HG02970 (cell line): ENCODE data around the gene PARP15.
"Not testable (repeated sequence)": the region's sequence is repeated elsewhere in the genome, so short reads cannot be mapped to it uniquely, and the experiment has no call there.

ENCODE experiments used
- ATAC-seq: cut with Tn5 transposase; IDR thresholded peaks from one replicate; pipeline ENCODE4 v1.9.1; 2021; ENCODE audit warnings: mild to moderate bottlenecking, moderate library complexity, moderate number of reproducible peaks; ENCODE audit not compliant: unreplicated experiment, low FRiP score

PARP15 gene

DNA sequence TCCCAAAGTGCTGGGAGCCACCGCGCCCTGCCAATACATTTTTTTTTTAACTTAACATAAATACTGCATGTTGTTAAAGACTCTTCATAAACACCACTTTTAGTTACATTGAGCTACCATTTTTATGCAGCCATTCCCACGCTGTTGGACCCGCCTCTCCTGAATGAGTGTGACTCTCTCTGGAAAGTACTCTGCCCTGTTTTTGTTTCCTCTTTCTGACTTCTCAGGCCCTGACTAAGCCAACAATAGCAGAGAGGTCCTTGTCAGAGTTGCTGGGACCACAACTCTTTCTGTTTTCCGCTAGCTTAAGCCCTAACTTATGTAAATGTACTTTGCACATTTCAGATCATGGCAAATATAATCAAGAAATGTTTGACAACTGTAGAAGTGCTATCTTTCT is 35.2 kb downstream of the PARP15 start:
- ATAC-seq, result no peak

DNA sequence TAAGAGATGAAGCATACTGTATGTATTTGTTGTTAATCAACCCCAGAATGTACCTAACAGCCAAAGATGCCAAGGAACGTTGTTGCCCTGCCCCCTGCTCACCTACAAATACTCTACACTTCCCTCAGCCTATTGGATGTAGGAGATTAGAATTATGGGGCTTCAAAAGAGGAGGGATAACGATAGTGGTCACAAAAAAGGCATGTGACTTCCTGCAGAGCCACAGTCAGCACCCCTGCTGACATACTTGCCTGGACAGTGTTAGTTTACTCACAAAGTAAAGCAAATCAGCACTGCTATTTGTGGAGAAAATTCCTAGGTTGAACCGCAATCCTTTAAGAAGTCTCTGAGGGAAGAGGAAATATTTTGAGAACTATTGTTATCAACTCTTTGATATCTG is 37.9 kb downstream of the PARP15 start:
- no peak for ATAC-seq

DNA sequence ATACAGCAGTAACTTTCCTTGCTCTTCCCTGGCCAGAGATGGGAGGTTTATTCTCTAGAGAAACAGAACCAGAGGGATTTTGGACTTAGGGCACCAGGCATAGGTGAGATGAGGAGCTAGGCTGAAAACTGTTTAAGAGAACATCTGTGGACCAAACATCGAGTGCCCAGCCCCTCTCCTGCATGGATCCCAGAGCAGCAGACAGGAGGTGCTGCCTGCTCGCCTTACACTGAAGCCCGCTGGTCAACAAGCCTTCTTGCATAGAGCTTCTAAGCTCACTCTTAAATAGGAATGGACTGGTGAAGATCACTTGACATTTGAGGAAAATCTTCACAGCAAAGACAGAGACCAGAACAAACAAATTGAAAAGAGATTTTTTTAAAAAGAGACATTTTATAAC is 41.2 kb downstream of the PARP15 start:
- ATAC-seq, result no peak

DNA sequence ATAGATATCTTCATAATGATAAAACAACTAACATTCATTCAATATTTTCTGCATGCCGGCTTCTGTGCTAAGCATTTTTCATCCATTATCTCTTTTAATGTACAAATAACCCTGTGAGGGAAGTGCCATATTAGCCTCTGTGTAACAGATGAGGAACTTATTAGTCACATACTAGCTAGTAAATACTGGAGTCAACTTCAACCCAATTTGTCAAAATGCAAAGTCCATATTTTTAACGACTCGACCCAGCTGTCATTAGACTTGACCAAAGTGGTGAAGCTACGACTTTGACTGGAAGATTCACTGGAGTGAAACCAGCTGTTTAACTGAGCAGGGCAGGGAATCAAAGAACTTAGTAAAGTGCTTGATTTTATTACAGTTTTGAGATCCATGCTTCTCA is 41.6 kb downstream of the PARP15 start:
- ATAC-seq, result no peak

DNA sequence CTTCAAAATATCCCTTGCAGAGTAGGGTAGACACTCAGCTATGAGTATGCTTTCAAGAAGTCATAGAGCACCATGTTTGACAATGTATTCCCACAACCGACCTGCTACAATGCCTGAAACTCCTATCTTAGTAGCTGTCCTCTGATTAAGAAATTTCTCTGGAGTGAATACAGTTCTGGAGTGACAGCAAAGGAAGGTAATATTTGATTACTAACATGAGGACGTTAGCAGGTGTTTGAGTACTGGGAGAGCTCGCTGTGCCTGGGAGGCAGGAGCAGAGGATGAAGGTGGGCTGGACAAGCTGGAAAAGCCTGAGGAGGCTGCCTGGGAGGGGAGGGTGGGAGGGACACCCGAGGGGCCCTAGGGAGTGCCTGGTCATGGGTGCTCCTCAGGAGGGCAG is 42.9 kb downstream of the PARP15 start:
- no peak for ATAC-seq

DNA sequence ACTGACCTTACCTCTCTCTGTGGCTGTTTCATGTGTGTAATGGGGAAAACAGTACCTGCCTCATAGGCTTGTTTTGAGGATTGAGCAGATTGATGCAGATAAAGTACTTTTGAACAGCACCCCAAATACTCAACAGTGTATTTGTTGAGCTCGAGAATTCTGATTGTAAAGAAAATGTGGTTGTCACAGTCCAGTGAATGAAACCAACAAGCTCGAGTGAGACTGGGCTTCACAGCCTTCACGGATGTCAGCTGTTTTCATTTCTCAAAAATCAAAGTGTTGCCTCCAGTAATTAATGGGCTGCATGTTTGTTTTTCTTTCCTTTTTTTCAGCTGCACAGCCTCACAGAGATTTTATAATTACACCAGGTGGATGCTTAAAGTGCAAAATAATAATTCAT is 43.7 kb downstream of the PARP15 start:
- no peak for ATAC-seq

DNA sequence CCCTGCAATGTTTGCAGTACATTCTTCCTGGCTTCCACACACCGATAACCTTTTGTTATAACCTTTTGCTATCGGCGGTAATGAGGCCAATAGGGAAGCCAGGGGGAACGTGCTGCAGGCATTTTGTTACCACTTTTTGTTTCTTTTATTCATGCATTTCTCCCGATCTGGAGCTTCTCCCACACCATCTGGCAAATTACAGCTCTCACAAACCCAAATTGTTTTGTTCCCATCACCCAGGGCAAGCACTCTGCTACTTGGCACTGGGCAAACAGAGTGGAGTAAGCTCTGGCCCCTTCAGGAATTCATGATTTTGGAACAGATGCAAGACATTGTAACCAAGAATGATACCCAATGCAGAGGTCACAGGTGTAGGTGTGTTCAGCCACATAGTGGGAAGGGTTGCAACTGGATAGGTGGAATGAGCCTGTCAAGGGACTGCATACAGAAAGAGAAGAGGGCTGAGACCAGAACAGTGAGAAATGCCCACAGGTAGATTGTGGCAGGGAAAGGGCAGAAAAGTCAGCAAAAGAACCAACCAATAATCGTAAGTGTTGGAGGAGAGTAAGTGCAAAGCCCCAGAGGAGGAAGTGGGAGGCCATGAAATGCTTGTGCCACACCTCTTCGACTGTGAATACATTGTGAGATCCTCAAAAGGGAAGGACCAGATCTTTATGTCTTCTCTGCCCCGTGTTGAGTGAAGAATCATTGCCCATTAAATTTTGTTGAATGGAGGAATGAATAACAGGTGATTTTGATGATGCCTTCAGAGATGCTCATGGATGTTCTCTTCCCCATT is 45.8 kb downstream of the PARP15 start:
- ATAC-seq, result no peak

DNA sequence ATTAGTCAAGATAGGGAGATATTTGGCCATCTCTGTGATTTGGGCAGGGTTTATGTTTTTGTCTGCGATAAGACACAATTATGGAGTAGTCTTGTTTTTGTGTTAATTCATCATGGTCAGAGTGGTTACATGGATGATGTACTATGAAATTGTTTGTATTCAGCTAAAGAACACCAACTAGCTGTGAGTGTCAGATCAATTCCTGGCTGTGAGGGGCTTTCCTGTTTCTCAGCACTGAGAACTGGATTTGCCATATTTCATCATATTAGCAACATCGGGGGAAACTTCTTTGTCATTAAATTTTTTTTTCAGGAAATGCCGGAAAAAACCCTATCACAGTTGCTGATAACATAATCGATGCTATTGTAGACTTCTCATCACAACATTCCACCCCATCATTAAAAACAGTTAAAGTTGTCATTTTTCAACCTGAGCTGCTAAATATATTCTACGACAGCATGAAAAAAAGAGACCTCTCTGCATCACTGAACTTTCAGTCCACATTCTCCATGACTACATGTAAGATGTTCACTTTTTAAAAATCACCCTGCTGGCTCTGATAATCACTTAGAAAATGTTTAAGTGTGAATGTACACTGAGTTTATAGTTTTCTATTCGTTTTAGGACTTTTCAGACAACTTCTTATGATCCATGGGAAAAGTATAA is 49.2 kb downstream of the PARP15 start:
- no peak for ATAC-seq

DNA sequence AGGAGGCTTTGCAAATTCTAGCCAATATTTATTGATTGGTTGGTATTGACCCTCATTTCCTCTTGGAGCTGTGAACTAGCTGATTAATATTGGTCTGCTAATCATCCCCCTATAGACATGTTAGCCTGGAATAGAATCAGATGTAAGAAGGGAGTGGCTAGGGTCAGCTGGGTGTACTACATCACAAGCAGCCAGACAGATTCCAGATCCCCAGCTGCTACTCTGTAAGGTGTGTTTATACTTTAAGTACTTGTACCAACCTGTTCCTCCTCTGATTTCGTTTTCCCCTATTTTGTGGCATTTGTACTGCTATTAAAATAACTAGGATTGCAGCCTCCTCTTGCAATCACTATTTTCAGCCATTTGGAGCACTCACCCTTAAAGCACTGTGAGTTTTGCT is 49.9 kb downstream of the PARP15 start:
- no peak for ATAC-seq

DNA sequence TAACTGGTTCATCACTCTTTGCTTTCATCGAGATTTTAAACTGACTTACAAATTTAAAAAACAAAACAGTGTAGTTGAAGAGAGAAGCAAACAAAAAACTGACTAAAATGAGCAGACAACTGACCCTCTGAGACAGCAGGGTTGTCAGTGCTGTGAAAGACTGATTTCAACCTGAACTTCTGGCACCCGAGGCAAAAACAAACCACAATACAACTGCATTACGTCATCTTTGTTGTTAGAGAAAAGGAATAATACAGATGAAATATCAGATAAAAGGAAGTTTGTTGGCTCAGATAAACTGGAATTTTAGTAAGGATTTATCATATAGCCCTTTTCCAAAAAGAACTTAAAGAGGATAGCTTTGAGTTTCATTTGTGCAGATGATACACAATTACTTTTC is 51.1 kb downstream of the PARP15 start:
- ATAC-seq, result no peak

DNA sequence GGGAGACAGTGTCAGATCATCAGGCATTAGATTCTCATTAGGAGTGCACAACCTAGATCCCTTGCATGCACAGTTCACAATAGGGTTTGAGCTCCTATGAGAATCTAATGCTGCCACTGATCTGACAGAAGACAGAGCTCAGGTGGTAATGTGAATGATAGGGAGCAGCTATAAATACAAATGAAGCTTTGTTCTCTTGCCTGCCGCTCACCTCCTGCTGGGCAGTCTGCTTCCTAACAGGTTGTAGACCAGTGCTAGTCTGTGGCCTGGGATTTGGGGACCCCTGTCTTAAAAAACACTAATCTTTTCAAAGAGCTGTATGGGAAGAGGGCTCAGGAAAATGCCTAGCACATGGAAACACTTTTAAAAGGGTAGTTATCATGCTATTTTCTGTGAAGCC is 52.3 kb downstream of the PARP15 start:
- no peak for ATAC-seq

DNA sequence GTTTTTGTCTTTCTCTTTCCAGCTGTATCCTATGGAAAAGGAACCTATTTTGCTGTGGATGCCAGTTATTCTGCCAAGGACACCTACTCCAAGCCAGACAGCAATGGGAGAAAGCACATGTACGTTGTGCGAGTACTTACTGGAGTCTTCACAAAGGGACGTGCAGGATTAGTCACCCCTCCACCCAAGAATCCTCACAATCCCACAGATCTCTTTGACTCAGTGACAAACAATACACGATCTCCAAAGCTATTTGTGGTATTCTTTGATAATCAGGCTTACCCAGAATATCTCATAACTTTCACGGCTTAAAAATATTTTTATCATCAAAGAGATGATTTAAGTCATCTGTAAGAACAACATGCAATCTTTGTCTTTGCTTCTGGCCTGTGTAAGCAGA is 58.3 kb downstream of the PARP15 start:
- ATAC-seq, result no peak

DNA sequence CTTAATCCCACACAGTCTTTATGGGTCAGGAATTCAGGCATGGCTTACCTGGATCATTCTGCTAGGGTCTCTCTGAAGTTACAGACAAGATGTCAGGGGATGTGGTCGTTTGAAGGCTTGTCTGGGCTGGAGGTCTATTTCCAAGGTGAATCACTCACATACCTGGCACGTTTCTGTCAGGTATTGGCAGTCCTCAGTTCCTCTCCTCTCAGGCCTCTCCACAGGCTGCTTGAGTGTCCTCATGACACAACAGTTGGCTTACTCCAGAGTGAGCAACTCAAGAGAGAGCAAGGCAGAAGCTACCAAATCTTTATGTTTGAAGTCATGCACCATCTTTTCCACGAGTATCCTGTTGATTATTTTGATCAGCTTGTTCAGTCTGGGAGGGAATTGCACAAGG is 59.2 kb downstream of the PARP15 start:
- ATAC-seq, result no peak

DNA sequence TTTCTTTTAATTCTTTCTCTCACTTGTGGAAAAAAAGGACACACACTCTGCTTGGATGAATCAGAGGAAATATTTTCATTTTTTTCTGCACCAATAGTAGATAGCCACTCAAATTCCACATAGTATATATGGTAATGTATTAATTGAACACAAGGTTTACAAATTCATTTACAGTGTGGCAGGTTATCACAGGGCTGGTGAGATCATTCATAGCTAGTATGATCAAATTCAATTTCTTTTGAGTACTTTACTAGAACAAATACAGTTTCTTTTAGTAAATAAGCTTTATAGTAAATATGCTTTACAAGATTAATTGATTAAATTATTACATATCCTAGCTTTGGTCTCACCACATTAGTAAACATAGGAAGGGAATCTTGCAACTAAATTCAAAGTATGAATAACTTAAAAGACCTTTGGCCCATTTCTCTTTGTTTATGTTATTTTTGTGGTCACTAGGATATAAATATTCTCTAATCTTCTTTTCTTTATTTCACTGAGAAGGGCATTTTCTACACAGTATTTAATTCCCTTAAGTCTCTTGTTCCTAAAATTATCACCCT is 63.1 kb downstream of the PARP15 start:
- ATAC-seq, result no peak

DNA sequence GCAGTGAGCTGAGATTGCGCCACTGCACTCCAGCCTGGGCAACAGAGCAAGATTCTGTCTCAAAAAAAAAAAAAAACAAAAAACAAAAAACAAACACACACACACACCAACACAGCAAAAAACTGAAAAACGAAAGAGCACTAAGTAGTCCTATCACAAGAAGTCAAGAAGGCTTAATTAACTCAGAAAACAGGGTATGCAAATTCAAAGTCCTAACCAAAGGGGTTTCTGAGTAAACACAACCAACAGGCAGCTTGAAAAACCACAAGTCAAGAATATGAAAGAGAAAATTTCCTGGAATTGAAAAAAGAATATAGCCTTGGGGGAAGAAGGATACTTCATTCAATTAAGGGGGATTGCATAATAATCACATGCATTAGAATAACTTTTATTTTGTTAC is 65.5 kb downstream of the PARP15 start:
- no peak for ATAC-seq

DNA sequence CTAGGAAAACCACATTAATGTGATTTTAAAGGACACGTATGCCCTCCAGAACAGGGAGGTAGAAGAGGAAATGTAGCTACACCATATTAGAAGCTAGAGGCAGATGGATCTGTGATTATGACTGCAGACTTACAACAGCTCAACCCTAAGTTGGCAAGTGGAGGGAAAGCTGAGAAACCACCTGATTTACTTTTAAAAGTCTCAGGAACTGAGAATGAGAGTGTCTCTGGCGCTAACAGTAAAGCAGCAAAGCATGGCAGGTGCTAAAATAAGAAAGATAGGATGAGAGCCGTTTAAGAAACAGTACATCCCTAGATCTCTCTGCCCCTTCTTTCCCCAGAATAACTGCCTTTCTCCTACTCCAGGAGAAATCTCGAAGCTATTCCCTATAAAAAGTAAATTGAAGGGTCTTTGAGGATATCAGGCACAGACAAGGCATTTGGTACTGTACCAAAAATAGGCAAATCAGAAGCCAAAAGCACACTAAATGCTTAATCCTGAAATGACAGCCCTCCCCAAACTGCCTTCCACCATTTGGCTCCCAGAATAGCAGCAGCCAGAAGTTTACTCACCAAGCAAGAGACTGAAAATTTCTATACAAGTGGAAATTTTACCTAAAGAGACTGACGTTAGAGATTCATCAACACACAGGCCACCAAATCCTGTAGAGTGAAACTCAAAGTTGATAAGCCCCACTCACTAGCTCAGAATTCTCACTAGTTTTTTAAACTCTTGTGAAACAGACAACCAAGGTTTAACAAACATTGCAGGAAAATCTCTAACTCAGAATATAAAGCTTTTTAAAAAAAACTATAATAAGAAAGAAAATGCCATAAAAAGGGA is 68.9 kb downstream of the PARP15 start:
- ATAC-seq, result no peak

DNA sequence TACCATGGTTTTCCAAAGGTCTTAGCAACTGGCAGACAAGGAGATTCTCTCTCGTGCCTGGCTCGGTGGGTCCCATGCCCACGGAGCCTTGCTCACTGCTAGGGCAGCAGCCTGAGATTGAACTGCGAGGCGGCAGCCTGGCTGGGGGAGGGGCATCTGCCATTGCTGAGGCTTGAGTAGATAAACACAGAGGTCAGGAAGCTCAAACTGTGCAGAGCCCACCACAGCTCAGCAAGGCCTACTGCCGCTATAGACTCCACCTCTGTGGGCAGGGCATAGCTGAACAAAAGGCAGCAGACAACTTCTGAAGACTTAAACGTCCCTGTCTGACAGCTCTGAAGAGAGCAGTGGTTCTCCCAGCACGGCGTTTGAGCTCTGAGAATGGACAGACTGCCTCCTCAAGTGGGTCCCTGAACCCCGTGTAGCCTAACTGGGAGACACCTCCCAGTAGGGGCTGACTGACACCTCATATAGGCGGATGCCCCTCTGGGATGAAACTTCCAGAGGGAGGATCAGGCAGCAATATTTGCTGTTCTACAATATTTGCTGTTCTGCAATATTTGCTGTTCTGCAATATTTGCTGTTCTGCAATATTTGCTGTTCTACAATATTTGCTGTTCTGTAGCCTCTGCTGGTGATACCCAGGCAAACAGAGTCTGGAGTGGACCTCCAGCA is 73.9 kb downstream of the PARP15 start:
- not testable (repeated sequence) for ATAC-seq

DNA sequence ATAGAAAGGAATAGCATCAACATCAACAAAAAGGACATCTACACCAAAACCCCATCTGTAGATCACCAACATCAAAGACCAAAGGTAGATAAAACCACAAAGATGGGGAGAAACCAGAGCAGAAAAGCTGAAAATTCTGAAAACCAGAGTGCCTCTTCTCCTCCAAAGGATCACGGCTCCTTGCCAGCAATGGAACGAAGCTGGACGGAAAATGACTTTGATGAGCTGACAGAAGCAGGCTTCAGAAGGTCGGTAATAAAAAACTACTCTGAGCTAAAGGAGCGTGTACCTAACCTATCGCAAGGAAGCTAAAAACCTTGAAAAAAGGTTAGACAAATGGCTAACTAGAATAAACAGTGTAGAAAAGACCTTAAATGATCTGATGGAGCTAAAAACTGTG is 74.5 kb downstream of the PARP15 start:
- not testable (repeated sequence) for ATAC-seq

DNA sequence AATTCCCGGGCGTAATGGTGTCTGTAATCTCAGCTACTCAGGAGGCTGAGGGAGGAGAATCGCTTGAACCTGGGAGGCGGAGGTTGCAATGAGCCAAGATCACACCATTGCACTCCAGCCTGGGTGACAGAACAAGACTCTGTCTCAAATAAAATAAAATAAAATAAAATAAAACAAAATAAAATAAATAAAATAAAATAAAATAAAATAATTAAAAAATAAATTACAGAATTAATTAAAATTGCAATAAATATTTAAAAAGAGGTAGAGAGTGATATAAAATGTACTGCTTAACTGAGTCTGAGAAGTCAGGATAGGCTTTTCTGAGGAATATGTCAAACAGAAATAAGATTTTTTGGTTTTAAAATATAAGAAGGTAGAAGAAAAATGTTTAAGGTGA is 80.9 kb downstream of the PARP15 start:
- not testable (repeated sequence) for ATAC-seq

DNA sequence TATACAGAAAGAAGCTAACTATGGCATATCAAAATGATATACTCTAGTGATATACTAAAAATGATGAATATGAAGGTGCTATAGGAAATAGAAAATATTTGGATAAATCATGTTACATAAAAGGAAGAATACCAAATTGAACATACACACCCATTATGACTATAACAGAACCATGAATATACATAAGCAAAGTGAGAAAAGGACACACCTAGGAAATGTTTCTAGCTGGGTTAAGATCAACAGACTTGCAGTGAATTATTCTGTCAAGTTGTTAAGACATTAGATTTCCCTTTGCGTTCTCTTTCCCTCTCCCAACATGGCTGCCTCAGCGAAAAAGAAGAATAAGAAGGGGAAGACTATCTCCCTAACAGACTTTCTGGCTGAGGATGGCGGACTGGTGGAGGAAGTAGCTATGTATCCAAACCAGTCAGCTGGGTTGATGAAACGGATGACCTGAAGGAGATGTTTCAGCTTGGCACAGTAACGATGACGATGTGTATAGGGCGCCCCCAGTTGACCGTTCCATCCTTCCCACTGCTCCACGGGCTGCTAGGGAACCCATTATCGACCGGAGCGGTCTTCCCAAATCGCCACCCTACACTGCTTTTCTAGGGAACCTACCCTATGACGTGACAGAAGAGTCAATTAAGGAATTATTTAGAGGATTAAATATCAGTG is 83.0 kb downstream of the PARP15 start:
- ATAC-seq, result no peak
